Esophagus (tissue), 2 donors: ENCODE measurements around the gene IL1R1. TPM values are rescaled to one million over a fixed set of nuclear protein-coding genes. Genes with fewer than 3 reads are reported as not detected.

Source experiments
- H3K27ac ChIP-seq, 2 donors: one replicate each; pipeline ENCODE4 v1.5.1; 2013; ENCODE audit warnings: low read depth in 2 of 2, mild to moderate bottlenecking in 2 of 2, inconsistent platforms in 1 of 2, low read length in 1 of 2, moderate library complexity in 1 of 2
- H3K27me3 ChIP-seq, 2 donors: one replicate each; pipeline ENCODE4 v1.6.1; 2013; ENCODE audit warnings: low read length in 2 of 2, control low read depth in 1 of 2, mild to moderate bottlenecking in 1 of 2; ENCODE audit not compliant: insufficient read depth in 2 of 2, control insufficient read depth in 1 of 2
- H3K36me3 ChIP-seq, 2 donors: one replicate each; pipeline ENCODE4 v1.6.1; 2013; ENCODE audit warnings: low read length in 1 of 2; ENCODE audit not compliant: control insufficient read depth in 2 of 2, insufficient read depth in 2 of 2
- H3K4me1 ChIP-seq, 2 donors: one replicate each; pipeline ENCODE4 v1.6.1; 2013; ENCODE audit warnings: low read length in 1 of 2; ENCODE audit not compliant: control insufficient read depth in 2 of 2, insufficient read depth in 2 of 2
- H3K4me3 ChIP-seq, 2 donors: one replicate each; pipeline ENCODE4 v1.5.1; 2013; ENCODE audit warnings: low read length in 2 of 2, mild to moderate bottlenecking in 2 of 2, low read depth in 1 of 2, moderate library complexity in 1 of 2
- H3K9me3 ChIP-seq, 2 donors: one replicate each; pipeline ENCODE4 v1.6.1; 2013; ENCODE audit warnings: mild to moderate bottlenecking in 2 of 2, low read depth in 1 of 2, low read length in 1 of 2, moderate library complexity in 1 of 2; ENCODE audit not compliant: control insufficient read depth in 2 of 2, insufficient read depth in 1 of 2
- WGBS, 2 donors: extraction: QIAGEN DNeasy Blood & Tissue Kit; methylation state at CpG; one replicate each; pipeline ENCODE4 v1.1.7; 2013; 5-methylcytosine and 5-hydroxymethylcytosine counted together
- polyA plus RNA-seq, 2 donors: library from polyadenylated mRNA; stranded (reverse); fragments of 200-250 nt; gene quantifications; one replicate each; pipeline ENCODE4 v1.2.3, GENCODE V29; 2013
- donor health status: healthy with polysubstance abuse.
- donor health status: Bipolar disorder and iron deficiency.

The IL1R1 gene
- polyA plus RNA-seq, 2 donors: 11.7 to 12.7 TPM

DNA sequence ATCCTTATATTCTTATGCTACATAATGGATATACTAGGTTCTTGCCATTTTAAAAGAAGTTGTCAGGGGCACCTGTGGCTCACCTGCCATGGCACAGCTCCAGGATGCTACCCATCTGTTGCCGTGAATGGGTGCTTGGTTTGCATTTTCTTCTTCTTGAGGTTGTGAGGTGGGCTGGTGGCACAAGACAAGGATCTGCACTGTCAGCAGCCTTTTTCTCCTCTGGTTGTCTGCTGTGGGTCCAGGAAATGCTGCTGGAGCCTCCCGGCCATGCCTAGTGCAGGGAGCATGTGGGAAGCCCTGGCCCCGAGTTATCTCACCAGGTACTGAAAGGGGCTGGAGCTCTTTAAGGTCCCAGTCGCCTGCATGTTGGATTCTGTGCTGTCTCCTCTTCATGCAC, 2.6 kb downstream of the IL1R1 start:
- peaks cover 0 to 9% of the 10 kb centered on the region in 2 donors for H3K4me1 ChIP-seq
- peaks cover 0 to 6% of the 10 kb centered on the region in 2 donors for H3K36me3 ChIP-seq
- WGBS, 2 donors: 94 to 95% methylated on average over 4 of the region's 4 CpGs
- H3K27me3 ChIP-seq: no peaks in the 10 kb centered on the region
- peaks cover 0 to 30% of the 10 kb centered on the region in 2 donors for H3K9me3 ChIP-seq
- H3K4me3 ChIP-seq: peak overlapping the region in 1 of 2 donors; percentile 12
- no peak overlapping the region for H3K27ac ChIP-seq

DNA sequence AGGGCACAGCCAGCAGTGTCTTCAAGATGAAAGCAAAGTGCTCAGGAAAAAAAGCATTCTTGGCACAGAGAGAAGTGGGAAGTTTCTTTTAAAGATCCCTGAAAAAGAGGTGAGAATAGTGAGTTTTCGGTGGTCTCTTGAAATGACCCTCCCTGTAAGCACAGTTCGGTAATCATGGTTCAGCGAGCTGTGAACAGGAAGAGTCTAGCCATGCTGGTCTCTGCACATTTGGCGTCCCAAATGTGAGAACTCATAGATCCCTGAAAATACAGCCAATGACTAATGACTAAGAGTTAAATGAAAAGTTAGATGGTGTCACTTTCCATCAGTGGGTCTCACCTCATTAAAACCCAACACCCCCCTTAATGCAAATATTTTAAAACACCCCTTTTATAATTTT, 3.4 kb downstream of the IL1R1 start:
- H3K36me3 ChIP-seq: peaks cover 0 to 6% of the 10 kb centered on the region in 2 donors
- 93% methylated on average over 4 of the region's 4 CpGs for WGBS, 2 donors
- H3K27me3 ChIP-seq: no peaks in the 10 kb centered on the region
- H3K9me3 ChIP-seq: peaks cover 0 to 30% of the 10 kb centered on the region in 2 donors
- peaks cover 0 to 9% of the 10 kb centered on the region in 2 donors for H3K4me1 ChIP-seq
- H3K27ac ChIP-seq: no peak overlapping the region
- no peak overlapping the region for H3K4me3 ChIP-seq

DNA sequence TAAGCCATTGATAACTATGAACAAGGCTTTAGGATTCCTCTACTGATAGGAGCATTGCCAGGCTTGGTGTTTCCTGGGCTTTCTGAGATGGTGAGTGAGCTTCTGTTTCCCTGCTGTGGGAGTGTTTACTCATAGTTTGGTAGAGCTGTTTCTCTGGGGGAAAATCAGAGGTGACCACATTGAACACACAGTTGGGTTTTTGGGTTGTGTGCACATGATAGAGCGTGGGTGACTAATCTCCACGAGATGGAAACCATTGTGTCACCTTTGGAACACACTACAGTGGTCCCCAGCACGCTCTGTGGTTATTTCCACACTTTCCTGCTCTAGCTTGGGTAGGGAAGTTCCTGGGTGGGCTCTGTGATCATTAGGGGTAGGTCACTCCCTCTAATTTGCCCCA, 5.4 kb downstream of the IL1R1 start:
- WGBS, 2 donors: 72 to 77% methylated on average over 3 of the region's 3 CpGs
- peaks cover 0 to 6% of the 10 kb centered on the region in 2 donors for H3K36me3 ChIP-seq
- no peaks in the 10 kb centered on the region for H3K27me3 ChIP-seq
- H3K4me1 ChIP-seq: peaks cover 4 to 9% of the 10 kb centered on the region in 2 donors
- H3K27ac ChIP-seq: no peak overlapping the region
- H3K9me3 ChIP-seq: peaks cover 0 to 28% of the 10 kb centered on the region in 2 donors
- H3K4me3 ChIP-seq: no peak overlapping the region

DNA sequence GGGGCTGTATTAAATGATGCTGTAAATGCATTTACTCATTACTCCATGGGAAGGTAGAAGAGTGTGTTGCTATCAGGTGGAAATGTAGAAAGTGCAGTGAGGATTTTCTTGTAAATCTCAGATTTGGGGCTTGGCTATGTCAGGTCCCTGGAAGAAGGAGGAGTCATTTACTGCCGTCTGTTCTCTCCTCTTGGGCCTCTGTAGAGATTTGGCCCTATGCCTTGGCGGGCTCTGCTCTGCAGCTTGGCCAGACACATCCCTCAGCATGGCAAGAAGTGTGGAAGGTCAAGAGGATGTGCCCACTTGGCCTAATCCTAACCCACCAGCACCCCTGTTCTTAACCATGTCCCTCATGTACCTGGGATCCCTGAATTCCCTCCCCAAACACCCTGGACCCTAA, 6.7 kb downstream of the IL1R1 start:
- Histone ChIP-seq H3K4me1 (peaks cover 3 to 4% of the 10 kb centered on the region in 2 donors), H3K36me3 (peaks cover 5 to 6% of the 10 kb centered on the region in 2 donors), H3K27ac (peak overlapping the region in 1 of 2 donors; percentile 16), H3K4me3 (no peak overlapping the region), H3K27me3 (no peaks in the 10 kb centered on the region), H3K9me3 (peaks cover 0 to 24% of the 10 kb centered on the region in 2 donors)
- WGBS, 2 donors: 84 to 85% methylated on average over 2 of the region's 2 CpGs

GRCh38 chr2:102149644-102150455, 7.3 kb downstream of the IL1R1 start:
- Histone ChIP-seq H3K4me3 (no peak overlapping the region), H3K4me1 (peaks cover 2 to 4% of the 10 kb centered on the region in 2 donors), H3K9me3 (peaks cover 0 to 22% of the 10 kb centered on the region in 2 donors), H3K27ac (peak overlapping the region; percentile 16 to 24), H3K36me3 (peaks cover 4 to 6% of the 10 kb centered on the region in 2 donors), H3K27me3 (no peaks in the 10 kb centered on the region)
- WGBS, 2 donors: 85 to 86% methylated on average over 9 of the region's 9 CpGs

DNA sequence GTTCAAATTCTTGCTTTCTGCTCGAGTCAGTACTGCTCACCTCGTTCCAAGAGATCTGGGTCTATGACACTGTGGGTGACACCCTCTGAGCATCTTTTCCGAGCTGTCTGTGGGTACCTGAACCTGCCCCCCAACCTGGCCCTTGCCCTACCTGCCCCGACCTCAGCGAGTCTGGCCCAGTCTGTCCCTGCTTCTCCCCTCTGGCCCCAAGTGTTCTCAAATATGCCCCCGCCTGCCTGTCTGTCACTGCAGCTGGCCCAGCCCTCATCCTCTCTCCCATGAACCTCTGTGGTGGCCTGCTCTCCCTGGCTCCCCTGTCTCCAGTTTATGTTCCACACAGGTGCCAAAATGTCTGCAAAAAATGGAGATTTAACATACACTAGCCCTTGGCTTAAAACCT, 11.8 kb downstream of the IL1R1 start:
- Histone ChIP-seq H3K27me3 (no peaks in the 10 kb centered on the region), H3K9me3 (no peaks in the 10 kb centered on the region), H3K27ac (no peak overlapping the region), H3K4me1 (peaks cover 9 to 10% of the 10 kb centered on the region in 2 donors), H3K4me3 (no peak overlapping the region), H3K36me3 (peaks cover 2 to 13% of the 10 kb centered on the region in 2 donors)
- 91 to 92% methylated on average over 6 of the region's 6 CpGs for WGBS, 2 donors

DNA sequence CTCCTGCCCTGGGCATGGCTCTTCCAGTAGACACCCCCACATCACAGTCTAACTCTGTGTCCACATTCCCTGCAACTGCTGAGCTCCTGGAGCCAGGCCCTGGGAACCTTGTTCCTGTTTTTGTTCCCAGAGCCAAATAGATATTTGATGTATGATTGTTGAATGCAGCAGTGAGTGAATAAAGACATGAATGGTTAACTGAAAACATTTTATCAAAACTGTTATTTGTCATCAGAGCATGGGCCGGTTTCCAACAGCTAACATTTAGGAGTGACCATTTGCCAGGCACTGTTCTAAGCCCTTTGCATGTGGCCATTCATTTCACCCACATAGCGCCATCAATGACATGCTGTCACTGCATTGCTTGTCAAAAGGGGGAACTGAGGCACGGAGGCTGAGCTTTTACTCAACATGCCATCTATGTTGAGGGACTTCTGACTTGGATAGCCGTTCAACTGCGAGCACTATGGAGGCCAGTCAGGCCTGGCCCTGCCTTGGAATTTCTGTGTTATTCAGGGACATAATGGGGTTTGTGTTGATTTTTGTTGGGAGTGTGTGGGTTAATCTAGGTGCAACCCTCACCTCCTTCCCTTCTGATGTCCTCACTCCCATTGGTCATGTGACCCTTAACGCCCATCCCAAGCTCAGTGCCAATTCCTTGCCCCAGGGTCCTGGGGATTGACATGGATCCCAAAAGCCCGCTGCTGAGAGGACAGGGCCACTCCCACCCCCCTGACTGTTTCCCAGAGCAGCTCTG, 12.6 kb downstream of the IL1R1 start:
- Histone ChIP-seq H3K36me3 (peaks cover 4 to 13% of the 10 kb centered on the region in 2 donors), H3K4me1 (peaks cover 9 to 10% of the 10 kb centered on the region in 2 donors)

GRCh38 chr2:102155703-102156515, 13.4 kb downstream of the IL1R1 start:
- H3K36me3 ChIP-seq: peaks cover 4 to 13% of the 10 kb centered on the region in 2 donors
- H3K27me3 ChIP-seq: no peaks in the 10 kb centered on the region
- H3K27ac ChIP-seq: peak overlapping the region; percentile 78 to 87
- WGBS, 2 donors: 40 to 41% methylated on average over 6 of the region's 6 CpGs
- H3K4me1 ChIP-seq: peaks cover 9 to 10% of the 10 kb centered on the region in 2 donors
- H3K4me3 ChIP-seq: no peak overlapping the region
- no peaks in the 10 kb centered on the region for H3K9me3 ChIP-seq

More for the DNA sequence above, 12.6 kb downstream of the IL1R1 start:
- Histone ChIP-seq H3K4me3 (no peak overlapping the region), H3K9me3 (no peaks in the 10 kb centered on the region), H3K27ac (peak overlapping the region; percentile 78 to 87), H3K27me3 (no peaks in the 10 kb centered on the region)
- 61 to 62% methylated on average over 7 of the region's 7 CpGs for WGBS, 2 donors
